ENCODE results near the gene TEP1. TPM values are rescaled to one million over a fixed set of nuclear protein-coding genes. Genes with fewer than 3 reads are reported as not detected.

Gene TEP1
- total RNA-seq, 4 donors from 2014 or later, result 72.2 to 216 (median 79.9) TPM

- no peak for DNase-seq
- Histone ChIP-seq H3K4me3 (no peak overlapping the region), H3K36me3 (no peaks in the 10 kb centered on the region), H3K27me3 (no peaks in the 10 kb centered on the region), H3K4me1 (peaks cover 5 to 24% (median 7%) of the 10 kb centered on the region in 4 donors), H3K27ac (peak overlapping the region in 3 of 4 donors; percentile 89 to 95 (median 92)), H3K9me3 (no peaks in the 10 kb centered on the region)
- intact Hi-C loops (cut with DNase I; ENCODE audit: low total_unique reads) (loop anchor here (10.0 kb wide), 1 partner anchor 281 kb away; no protein-coding TSS in a partner anchor), in situ Hi-C loops (cut with MboI; ENCODE audit: low pct_ligation_motif_present in 1 of 4, low pct_unique_long_range_greater_than_20kb in 1 of 4, low sequenced_read_pairs in 3 of 4) (loop anchor here in 3 of 4 donors (5.0 to 25.0 kb wide), 4 partner anchors 128 to 353 kb away; partner anchors contain the start of genes ANG (in 2 of the 3), APEX1 (in 2 of the 3), OSGEP (in 2 of the 3) and PIP4P1 (in 2 of the 3))
- 75 to 77% methylated on average over 6 to 7 of the region's 7 CpGs for WGBS, 2 donors (ENCODE audit: low coverage in 1 of 2)
- no peak for TF ChIP-seq POLR2A (IDR thresholded peaks at IDR 0.05)
- TF ChIP-seq EP300 (IDR thresholded peaks at IDR 0.05; ENCODE audit: low read depth), result no peak
- no peak for TF ChIP-seq CTCF (IDR thresholded peaks at IDR 0.05)
- no peak for TF ChIP-seq POLR2AphosphoS5 (IDR thresholded peaks at IDR 0.05)
These were observed 79.3 kb downstream of the TEP1 start for GRCh38 chr14:20334017-20334416.

GRCh38 chr14:20333494-20333841 lies 79.8 kb downstream of the TEP1 start:
- no peaks in the 10 kb centered on the region for H3K9me3 ChIP-seq
- no peak for DNase-seq
- no peak for TF ChIP-seq EP300 (IDR thresholded peaks at IDR 0.05; ENCODE audit: low read depth)
- TF ChIP-seq POLR2AphosphoS5 (IDR thresholded peaks at IDR 0.05), result no peak
- WGBS, 2 donors (ENCODE audit: low coverage in 1 of 2), result 3% methylated on average over 3 of the region's 3 CpGs
- peaks cover 5 to 24% (median 7%) of the 10 kb centered on the region in 4 donors for H3K4me1 ChIP-seq
- H3K27me3 ChIP-seq, result no peaks in the 10 kb centered on the region
- H3K4me3 ChIP-seq, result peak overlapping the region in 3 of 4 donors; percentile 48 to 69 (median 58)
- no peaks in the 10 kb centered on the region for H3K36me3 ChIP-seq
- H3K27ac ChIP-seq, result peak overlapping the region; percentile 89 to 95 (median 93)
- in situ Hi-C loops (cut with MboI; ENCODE audit: low pct_ligation_motif_present in 1 of 4, low pct_unique_long_range_greater_than_20kb in 1 of 4, low sequenced_read_pairs in 3 of 4) (loop anchor here in 3 of 4 donors (5.0 to 25.0 kb wide), 4 partner anchors 129 to 354 kb away; partner anchors contain the start of genes ANG (in 2 of the 3), APEX1 (in 2 of the 3), OSGEP (in 2 of the 3) and PIP4P1 (in 2 of the 3)), intact Hi-C loops (cut with DNase I; ENCODE audit: low total_unique reads) (loop anchor here (10.0 kb wide), 1 partner anchor 281 kb away; no protein-coding TSS in a partner anchor)

GRCh38 chr14:20332788-20333493 lies 80.4 kb downstream of the TEP1 start, which contains the start of gene CCNB1IP1:
CCNB1IP1 (minus strand) TSS chr14:20333279; CDS start chr14:20316523, 16,756 bp downstream.
- peak; percentile 64 for DNase-seq
- in situ Hi-C loops (cut with MboI; ENCODE audit: low pct_ligation_motif_present in 1 of 4, low pct_unique_long_range_greater_than_20kb in 1 of 4, low sequenced_read_pairs in 3 of 4) (loop anchor here in 3 of 4 donors (5.0 to 25.0 kb wide), 4 partner anchors 129 to 354 kb away; partner anchors contain the start of genes ANG (in 2 of the 3), APEX1 (in 2 of the 3), OSGEP (in 2 of the 3) and PIP4P1 (in 2 of the 3)), intact Hi-C loops (cut with DNase I; ENCODE audit: low total_unique reads) (loop anchor here (10.0 kb wide), 1 partner anchor 282 kb away; no protein-coding TSS in a partner anchor)
- TF ChIP-seq CTCF (IDR thresholded peaks at IDR 0.05) (no peak), POLR2AphosphoS5 (IDR thresholded peaks at IDR 0.05) (peak; percentile 82 to 88 (median 86)), POLR2A (IDR thresholded peaks at IDR 0.05) (peak; percentile 77), EP300 (IDR thresholded peaks at IDR 0.05; ENCODE audit: low read depth) (no peak)
- Histone ChIP-seq H3K4me3 (peak within 1 kb of the TSS; percentile 48 to 69 (median 60)), H3K27ac (peak within 1 kb of the TSS; percentile 89 to 95 (median 93)), H3K27me3 (no peaks in the 10 kb centered on the region), H3K9me3 (no peaks in the 10 kb centered on the region), H3K4me1 (peaks cover 5 to 24% (median 7%) of the 10 kb centered on the region in 4 donors), H3K36me3 (no peaks in the 10 kb centered on the region)
- WGBS, 2 donors (ENCODE audit: low coverage in 1 of 2), result 1 to 4% methylated on average over 15 to 19 of the region's 19 CpGs

- Histone ChIP-seq H3K4me1 (peaks cover 5 to 29% (median 7%) of the 10 kb centered on the region in 4 donors), H3K9me3 (no peaks in the 10 kb centered on the region), H3K27ac (peak overlapping the region; percentile 89 to 95 (median 93)), H3K36me3 (no peaks in the 10 kb centered on the region), H3K4me3 (peak overlapping the region; percentile 48 to 69 (median 60)), H3K27me3 (no peaks in the 10 kb centered on the region)
- intact Hi-C loops (cut with DNase I; ENCODE audit: low total_unique reads), result loop anchor here (10.0 kb wide), 1 partner anchor 282 kb away; no protein-coding TSS in a partner anchor
- TF ChIP-seq CTCF (IDR thresholded peaks at IDR 0.05), result no peak
- TF ChIP-seq EP300 (IDR thresholded peaks at IDR 0.05; ENCODE audit: low read depth), result no peak
- no peak for TF ChIP-seq POLR2AphosphoS5 (IDR thresholded peaks at IDR 0.05)
- TF ChIP-seq POLR2A (IDR thresholded peaks at IDR 0.05), result no peak
- in situ Hi-C loops (cut with MboI; ENCODE audit: low pct_ligation_motif_present in 1 of 4, low pct_unique_long_range_greater_than_20kb in 1 of 4, low sequenced_read_pairs in 3 of 4), result loop anchor here in 3 of 4 donors (5.0 to 25.0 kb wide), 4 partner anchors 130 to 355 kb away; partner anchors contain the start of genes ANG (in 2 of the 3), APEX1 (in 2 of the 3), OSGEP (in 2 of the 3) and PIP4P1 (in 2 of the 3)
- peak; percentile 11 for DNase-seq
- WGBS, 2 donors (ENCODE audit: low coverage in 1 of 2), result 2 to 13% methylated on average over 2 to 4 of the region's 4 CpGs
These were observed 80.9 kb downstream of the TEP1 start for GRCh38 chr14:20332431-20332787.

Measured in transverse colon (tissue), 4 donors.